Right atrium auricular region (tissue), 2 donors: ENCODE measurements around the gene RANBP1. TPM values are rescaled to one million over a fixed set of nuclear protein-coding genes. Genes with fewer than 3 reads are reported as not detected.

ENCODE experiments used
- DNase-seq: peaks from one replicate; pipeline ENCODE4 v3.0.0-alpha.2; 2019; ENCODE audit warnings: low spot score
- H3K27ac ChIP-seq, 2 donors: fragments of 200-600 bp; sonication (generic); 1 replicate in 1 of 2; 2 replicates in 1 of 2; pipeline ENCODE4 v1.5.1; 2016 to 2019
- H3K27me3 ChIP-seq, 2 donors: fragments of 200-600 bp; sonication (generic); one replicate each; pipeline versions ENCODE4 v1.5.1 to v1.6.0; 2017 to 2019
- H3K36me3 ChIP-seq: fragments of 200-600 bp; sonication (generic); one replicate; pipeline ENCODE4 v1.5.1; 2016
- H3K4me1 ChIP-seq, 2 donors: fragments of 200-600 bp; sonication (generic); one replicate each; pipeline versions ENCODE4 v1.5.1 to v1.6.0; 2017 to 2019
- H3K4me3 ChIP-seq, 2 donors: fragments of 200-600 bp; sonication (generic); 1 replicate in 1 of 2; 2 replicates in 1 of 2; pipeline ENCODE4 v1.5.1; 2017 to 2019; ENCODE audit warnings: mild to moderate bottlenecking in 1 of 2, moderate library complexity in 1 of 2
- H3K9me3 ChIP-seq, 2 donors: fragments of 200-600 bp; sonication (generic); one replicate each; pipeline ENCODE4 v1.5.1; 2019
- CTCF ChIP-seq, 2 donors: fragments of 200-600 bp; sonication (generic); IDR thresholded peaks; one replicate each; pipeline ENCODE4 v1.5.1; 2019; ENCODE audit warnings: antibody characterized with exemption in 2 of 2
- total RNA-seq, 2 donors: library from RNA; depleted of rRNA; stranded (reverse); fragments of >200 nt; gene quantifications; one replicate each; pipeline ENCODE4 v1.1.0, GENCODE V29; 2016

The RANBP1 gene
- total RNA-seq, 2 donors from 2014 or later: 63.6 to 96.5 TPM

- DNase-seq: no peak
- no peak for TF ChIP-seq CTCF (IDR thresholded peaks at IDR 0.05)
- H3K4me3 ChIP-seq: no peak overlapping the region
- H3K36me3 ChIP-seq: peaks cover 100% of the 10 kb centered on the region
- H3K9me3 ChIP-seq: peaks cover 0 to 5% of the 10 kb centered on the region in 2 donors
- H3K27me3 ChIP-seq: no peaks in the 10 kb centered on the region
- no peak overlapping the region for H3K27ac ChIP-seq
- no peaks in the 10 kb centered on the region for H3K4me1 ChIP-seq
These were observed 24.0 kb upstream of the RANBP1 start for GRCh38 chr22:20091690-20092476.

GRCh38 chr22:20092477-20092854, 23.4 kb upstream of the RANBP1 start:
- Histone ChIP-seq H3K4me3 (no peak overlapping the region), H3K27me3 (no peaks in the 10 kb centered on the region), H3K4me1 (no peaks in the 10 kb centered on the region), H3K9me3 (peaks cover 0 to 7% of the 10 kb centered on the region in 2 donors), H3K36me3 (peaks cover 100% of the 10 kb centered on the region), H3K27ac (no peak overlapping the region)
- DNase-seq: no peak
- TF ChIP-seq CTCF (IDR thresholded peaks at IDR 0.05): no peak

GRCh38 chr22:20093418-20094196, 22.3 kb upstream of the RANBP1 start:
- Histone ChIP-seq H3K27ac (no peak overlapping the region), H3K4me3 (no peak overlapping the region), H3K36me3 (peaks cover 99% of the 10 kb centered on the region), H3K4me1 (no peaks in the 10 kb centered on the region), H3K9me3 (peaks cover 0 to 7% of the 10 kb centered on the region in 2 donors), H3K27me3 (no peaks in the 10 kb centered on the region)
- DNase-seq: no peak
- TF ChIP-seq CTCF (IDR thresholded peaks at IDR 0.05): no peak

GRCh38 chr22:20094197-20094807, 21.6 kb upstream of the RANBP1 start:
- H3K4me3 ChIP-seq: no peak overlapping the region
- H3K27me3 ChIP-seq: no peaks in the 10 kb centered on the region
- H3K27ac ChIP-seq: no peak overlapping the region
- H3K9me3 ChIP-seq: peaks cover 0 to 7% of the 10 kb centered on the region in 2 donors
- peaks cover 99% of the 10 kb centered on the region for H3K36me3 ChIP-seq
- no peaks in the 10 kb centered on the region for H3K4me1 ChIP-seq
- no peak for TF ChIP-seq CTCF (IDR thresholded peaks at IDR 0.05)
- no peak for DNase-seq

- Histone ChIP-seq H3K36me3 (peaks cover 97% of the 10 kb centered on the region), H3K9me3 (peaks cover 0 to 7% of the 10 kb centered on the region in 2 donors), H3K4me1 (no peaks in the 10 kb centered on the region), H3K27ac (no peak overlapping the region), H3K4me3 (no peak overlapping the region), H3K27me3 (no peaks in the 10 kb centered on the region)
- no peak for DNase-seq
- TF ChIP-seq CTCF (IDR thresholded peaks at IDR 0.05): no peak
These were observed 20.4 kb upstream of the RANBP1 start for GRCh38 chr22:20095521-20095920.
